Measurements from ENCODE around the gene PHC1. TPM values are rescaled to one million over a fixed set of nuclear protein-coding genes. Genes with fewer than 3 reads are reported as not detected.

PHC1 gene
- total and polyA plus RNA-seq, 3 experiments from 2014 or later, result 18.5 to 21.0 (median 19.5) TPM

GRCh38 chr12:8903646-8904045 lies 10.7 kb upstream of the PHC1 start:
- Mint-ChIP-seq H3K9me3 (no peaks in the 10 kb centered on the region), H3K4me1 (no peaks in the 10 kb centered on the region)
- CTCF ChIA-PET, result interaction anchor here (1.1 kb wide), 1 partner anchor 13 kb away, joined by 3 read pairs; no protein-coding TSS in a partner anchor

GRCh38 chr12:8904665-8905064 lies 9.6 kb upstream of the PHC1 start:
- Histone ChIP-seq H3K27me3 (ENCODE audit: insufficient read depth, low read length, poor library complexity, severe bottlenecking) (no peaks in the 10 kb centered on the region), H3K9me3 (ENCODE audit: low read length) (no peaks in the 10 kb centered on the region), H3K27ac (ENCODE audit: low read depth, low read length) (no peak overlapping the region), H3K4me1 (ENCODE audit: insufficient read depth, low read length) (no peaks in the 10 kb centered on the region), H3K36me3 (ENCODE audit: insufficient read depth, low read length) (no peaks in the 10 kb centered on the region), H3K4me3 (ENCODE audit: low read length) (no peak overlapping the region)
- ChIA-PET CTCF (interaction anchor here (1.1 kb wide), 1 partner anchor 14 kb away, joined by 3 read pairs; no protein-coding TSS in a partner anchor), POLR2A (no interaction called here)
- peaks cover 0 to 3% (median 0%) of the 10 kb centered on the region in 3 donors for H3K36me3 Mint-ChIP-seq
- no peak overlapping the region for H3K4me3 Mint-ChIP-seq
- peaks cover 2 to 6% of the 10 kb centered on the region in 2 donors for H3K27me3 Mint-ChIP-seq
- DNase-seq, result no peak
- no peak overlapping the region for H3K27ac Mint-ChIP-seq
- no peaks in the 10 kb centered on the region for H3K4me1 Mint-ChIP-seq
- no peaks in the 10 kb centered on the region for H3K9me3 Mint-ChIP-seq

More at GRCh38 chr12:8903646-8904045, 10.7 kb upstream of the PHC1 start:
- no peaks in the 10 kb centered on the region for H3K36me3 ChIP-seq (ENCODE audit: insufficient read depth, low read length)
- no peak overlapping the region for H3K4me3 ChIP-seq (ENCODE audit: low read length)
- peaks cover 0 to 3% (median 0%) of the 10 kb centered on the region in 3 donors for H3K36me3 Mint-ChIP-seq
- H3K9me3 ChIP-seq (ENCODE audit: low read length), result no peaks in the 10 kb centered on the region
- no peak overlapping the region for H3K27ac ChIP-seq (ENCODE audit: low read depth, low read length)
- DNase-seq, result no peak
- POLR2A ChIA-PET, result no interaction called here
- H3K4me1 ChIP-seq (ENCODE audit: insufficient read depth, low read length), result no peaks in the 10 kb centered on the region
- no peaks in the 10 kb centered on the region for H3K27me3 ChIP-seq (ENCODE audit: insufficient read depth, low read length, poor library complexity, severe bottlenecking)
- peaks cover 5 to 10% of the 10 kb centered on the region in 2 donors for H3K27me3 Mint-ChIP-seq
- H3K27ac Mint-ChIP-seq, result no peak overlapping the region
- H3K4me3 Mint-ChIP-seq, result no peak overlapping the region

GRCh38 chr12:8905546-8905945 lies 8.8 kb upstream of the PHC1 start:
- no peaks in the 10 kb centered on the region for H3K9me3 ChIP-seq (ENCODE audit: low read length)
- H3K4me1 ChIP-seq (ENCODE audit: insufficient read depth, low read length), result no peaks in the 10 kb centered on the region
- Mint-ChIP-seq H3K36me3 (peaks cover 0 to 3% (median 0%) of the 10 kb centered on the region in 3 donors), H3K9me3 (no peaks in the 10 kb centered on the region), H3K4me3 (no peak overlapping the region), H3K27ac (no peak overlapping the region), H3K4me1 (no peaks in the 10 kb centered on the region), H3K27me3 (peaks cover 2 to 6% of the 10 kb centered on the region in 2 donors)
- ChIA-PET POLR2A (no interaction called here), CTCF (no interaction called here)
- H3K36me3 ChIP-seq (ENCODE audit: insufficient read depth, low read length), result no peaks in the 10 kb centered on the region
- no peak overlapping the region for H3K4me3 ChIP-seq (ENCODE audit: low read length)
- DNase-seq, result no peak
- H3K27ac ChIP-seq (ENCODE audit: low read depth, low read length), result no peak overlapping the region
- H3K27me3 ChIP-seq (ENCODE audit: insufficient read depth, low read length, poor library complexity, severe bottlenecking), result no peaks in the 10 kb centered on the region

DNA sequence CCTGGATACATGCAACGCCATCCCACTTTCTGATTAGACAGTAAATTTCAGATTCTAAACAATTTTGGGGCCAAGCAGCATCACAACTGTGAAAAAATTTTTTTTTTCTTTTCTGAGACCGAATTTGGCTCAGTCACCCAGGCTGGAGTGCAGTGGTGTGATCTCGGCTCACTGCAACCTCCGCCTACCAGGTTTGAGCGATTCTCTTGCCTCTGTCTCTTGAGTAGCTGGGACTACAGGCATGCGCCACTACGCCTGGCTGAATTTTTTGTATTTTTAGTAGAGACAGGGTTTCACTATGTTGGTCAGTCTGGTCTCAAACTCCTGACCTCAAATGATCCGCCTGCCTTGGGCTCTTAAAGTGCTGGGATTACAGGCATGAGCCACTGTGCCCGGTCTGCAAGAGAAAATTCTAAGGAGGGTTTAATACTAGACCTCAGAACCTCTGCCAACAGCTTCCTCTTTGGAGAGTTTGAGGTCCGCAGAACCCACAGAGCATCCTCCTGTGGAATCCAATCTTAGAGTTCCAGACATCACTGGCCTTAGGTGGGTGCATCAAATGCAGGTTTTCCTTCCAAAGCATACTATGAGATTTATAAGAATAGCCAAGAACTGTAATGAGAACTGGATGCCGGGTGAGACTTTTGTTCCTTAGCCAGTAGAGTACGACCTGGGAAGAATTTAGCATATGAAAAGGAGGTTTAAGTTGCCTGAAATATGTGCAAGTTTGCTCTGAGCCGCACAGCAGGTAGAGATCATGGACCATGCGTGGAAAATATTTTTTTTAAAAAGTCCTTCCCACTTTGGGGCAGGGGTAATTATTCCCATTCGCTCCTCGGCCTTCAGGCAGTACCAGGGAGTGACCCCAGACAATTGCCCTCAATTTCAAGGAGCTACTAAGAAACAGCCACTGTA lies 7.8 kb upstream of the PHC1 start:
- Histone ChIP-seq H3K27me3 (ENCODE audit: insufficient read depth, low read length, poor library complexity, severe bottlenecking) (no peaks in the 10 kb centered on the region), H3K4me1 (ENCODE audit: insufficient read depth, low read length) (no peaks in the 10 kb centered on the region), H3K36me3 (ENCODE audit: insufficient read depth, low read length) (no peaks in the 10 kb centered on the region), H3K9me3 (ENCODE audit: low read length) (no peaks in the 10 kb centered on the region), H3K4me3 (ENCODE audit: low read length) (no peak overlapping the region), H3K27ac (ENCODE audit: low read depth, low read length) (no peak overlapping the region)
- H3K27ac Mint-ChIP-seq, result no peak overlapping the region
- DNase-seq, result no peak
- ChIA-PET POLR2A (no interaction called here), CTCF (interaction anchor here (4.1 kb wide), 1 partner anchor 16 kb away, joined by 12 read pairs; no protein-coding TSS in a partner anchor)
- no peaks in the 10 kb centered on the region for H3K4me1 Mint-ChIP-seq
- peaks cover 2 to 6% of the 10 kb centered on the region in 2 donors for H3K27me3 Mint-ChIP-seq
- H3K9me3 Mint-ChIP-seq, result no peaks in the 10 kb centered on the region
- peaks cover 0 to 3% (median 0%) of the 10 kb centered on the region in 3 donors for H3K36me3 Mint-ChIP-seq
- no peak overlapping the region for H3K4me3 Mint-ChIP-seq

DNA sequence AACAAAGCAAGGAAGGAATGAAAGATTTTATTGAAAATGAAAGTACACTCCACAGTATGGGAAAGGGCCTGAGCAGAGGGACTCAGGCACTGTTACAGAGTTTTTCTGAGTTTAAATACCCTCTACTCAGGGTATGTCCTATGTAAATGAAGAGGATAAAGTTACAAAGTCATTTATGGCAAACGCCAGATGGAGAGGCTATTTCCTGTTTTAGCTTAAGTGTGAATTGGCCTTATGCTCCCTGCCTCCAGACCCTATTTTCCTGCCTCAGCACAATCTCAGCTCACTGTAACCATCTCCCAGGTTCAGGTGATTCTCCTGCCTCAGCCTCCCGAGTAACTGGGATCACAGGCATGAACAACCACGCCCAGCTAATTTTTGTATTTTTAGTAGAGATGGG lies 6.8 kb upstream of the PHC1 start:
- ChIA-PET POLR2A (no interaction called here), CTCF (interaction anchor here (4.1 kb wide), 1 partner anchor 17 kb away, joined by 12 read pairs; no protein-coding TSS in a partner anchor)
- Mint-ChIP-seq H3K27ac (no peak overlapping the region), H3K36me3 (peaks cover 0 to 2% (median 0%) of the 10 kb centered on the region in 3 donors), H3K9me3 (no peaks in the 10 kb centered on the region), H3K4me1 (no peaks in the 10 kb centered on the region), H3K4me3 (no peak overlapping the region), H3K27me3 (peaks cover 2 to 6% of the 10 kb centered on the region in 2 donors)
- Histone ChIP-seq H3K36me3 (ENCODE audit: insufficient read depth, low read length) (no peaks in the 10 kb centered on the region), H3K27ac (ENCODE audit: low read depth, low read length) (no peak overlapping the region), H3K27me3 (ENCODE audit: insufficient read depth, low read length, poor library complexity, severe bottlenecking) (no peaks in the 10 kb centered on the region), H3K9me3 (ENCODE audit: low read length) (no peaks in the 10 kb centered on the region), H3K4me1 (ENCODE audit: insufficient read depth, low read length) (no peaks in the 10 kb centered on the region), H3K4me3 (ENCODE audit: low read length) (no peak overlapping the region)
- no peak for DNase-seq

DNA sequence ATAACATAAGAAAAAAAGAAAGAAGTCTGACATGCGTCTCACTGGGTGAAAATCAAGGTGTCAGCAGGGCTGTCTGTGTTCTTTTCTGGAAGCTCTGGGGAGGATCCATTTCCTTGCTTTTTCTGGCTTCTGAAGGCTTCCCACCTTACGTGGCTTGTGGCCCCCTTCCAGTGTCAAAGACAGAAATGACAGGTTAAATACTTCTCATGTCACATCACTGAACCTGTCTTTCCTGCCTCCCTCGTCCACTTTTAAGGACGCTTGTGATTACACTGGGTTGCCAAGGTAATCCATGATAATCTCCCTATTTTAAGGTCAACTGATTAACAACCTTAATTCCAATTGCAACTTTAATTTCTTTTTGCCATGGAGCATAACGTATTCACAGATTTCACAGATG lies 4.6 kb upstream of the PHC1 start:
- H3K4me3 ChIP-seq (ENCODE audit: low read length), result no peak overlapping the region
- peaks cover 0 to 3% (median 0%) of the 10 kb centered on the region in 3 donors for H3K36me3 Mint-ChIP-seq
- no peaks in the 10 kb centered on the region for H3K9me3 ChIP-seq (ENCODE audit: low read length)
- no peaks in the 10 kb centered on the region for H3K27me3 Mint-ChIP-seq
- POLR2A ChIA-PET, result no interaction called here
- H3K4me3 Mint-ChIP-seq, result no peak overlapping the region
- CTCF ChIA-PET, result interaction anchor here (0.7 to 4.1 kb wide), 3 partner anchors 19 to 129 kb away, joined by 4 to 12 read pairs (median 4); no protein-coding TSS in a partner anchor
- H3K9me3 Mint-ChIP-seq, result no peaks in the 10 kb centered on the region
- no peak overlapping the region for H3K27ac ChIP-seq (ENCODE audit: low read depth, low read length)
- no peaks in the 10 kb centered on the region for H3K27me3 ChIP-seq (ENCODE audit: insufficient read depth, low read length, poor library complexity, severe bottlenecking)
- DNase-seq, result no peak
- no peak overlapping the region for H3K27ac Mint-ChIP-seq
- H3K4me1 ChIP-seq (ENCODE audit: insufficient read depth, low read length), result peaks cover 11% of the 10 kb centered on the region
- no peaks in the 10 kb centered on the region for H3K36me3 ChIP-seq (ENCODE audit: insufficient read depth, low read length)
- peaks cover 7 to 16% (median 14%) of the 10 kb centered on the region in 3 donors for H3K4me1 Mint-ChIP-seq

GRCh38 chr12:8911606-8912268 lies 2.6 kb upstream of the PHC1 start:
- Mint-ChIP-seq H3K27ac (peak overlapping the region in 3 of 8 donors; percentile 1 to 46 (median 33)), H3K27me3 (no peaks in the 10 kb centered on the region), H3K4me3 (peak overlapping the region in 1 of 7 donors; percentile 70), H3K9me3 (no peaks in the 10 kb centered on the region), H3K4me1 (peaks cover 7 to 16% (median 14%) of the 10 kb centered on the region in 3 donors), H3K36me3 (peaks cover 0 to 3% (median 0%) of the 10 kb centered on the region in 3 donors)
- no peak overlapping the region for H3K4me3 ChIP-seq (ENCODE audit: low read length)
- H3K4me1 ChIP-seq (ENCODE audit: insufficient read depth, low read length), result peaks cover 28% of the 10 kb centered on the region
- ChIA-PET POLR2A (no interaction called here), CTCF (interaction anchor here (0.7 to 1.9 kb wide), 2 partner anchors 138 to 368 kb away, joined by 3 to 7 read pairs; no protein-coding TSS in a partner anchor)
- H3K36me3 ChIP-seq (ENCODE audit: insufficient read depth, low read length), result no peaks in the 10 kb centered on the region
- H3K27ac ChIP-seq (ENCODE audit: low read depth, low read length), result no peak overlapping the region
- DNase-seq, result no peak
- H3K9me3 ChIP-seq (ENCODE audit: low read length), result no peaks in the 10 kb centered on the region
- H3K27me3 ChIP-seq (ENCODE audit: insufficient read depth, low read length, poor library complexity, severe bottlenecking), result no peaks in the 10 kb centered on the region

Measured in CD8-positive, alpha-beta memory T cell (primary cell).